Measurements from ENCODE around the gene TAX1BP3. TPM values are rescaled to one million over a fixed set of nuclear protein-coding genes. Genes with fewer than 3 reads are reported as not detected.

The TAX1BP3 gene
- polyA plus RNA-seq, 1 of the 3 experiments (the other 2 are of a cell fraction) = 192 TPM

DNA sequence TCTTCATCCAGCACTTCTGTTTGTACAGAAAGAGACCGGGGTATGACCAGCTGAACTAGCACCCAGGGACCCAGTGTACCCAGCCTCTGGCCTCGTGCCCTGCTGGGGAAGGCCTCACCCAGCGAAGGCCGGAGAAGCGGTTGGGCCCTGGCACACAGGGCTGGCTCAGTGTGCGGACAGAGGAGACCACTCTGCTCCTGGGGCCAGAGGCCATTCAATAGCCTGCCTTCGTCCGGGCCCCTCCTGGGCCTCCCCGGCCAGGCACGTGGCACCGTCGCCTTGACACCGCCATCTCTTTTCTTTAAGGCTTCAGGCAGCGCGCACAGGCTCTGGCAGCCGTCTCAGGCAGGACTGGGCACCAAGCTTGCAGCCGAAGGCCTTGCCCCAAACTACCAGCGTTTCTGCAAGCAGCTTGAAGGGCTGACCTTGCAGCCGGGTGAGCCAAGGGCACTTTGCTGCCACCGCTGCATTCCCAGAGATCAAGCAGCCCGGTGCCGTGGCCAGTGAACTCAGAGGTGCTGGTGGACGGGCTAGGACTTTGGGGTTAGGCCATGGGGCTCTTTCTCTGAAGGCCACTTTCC lies 8.0 kb downstream of the TAX1BP3 start:
- DNase-seq = no peak
- H3K27ac ChIP-seq (ENCODE audit: low read depth in 2 of 2, low read length in 1 of 2) = peak overlapping the region in 1 of 2 experiments; percentile 59; a peak in 1 of 4 replicates
- H3K9ac ChIP-seq = no peak overlapping the region
- CTCF ChIA-PET = interaction anchor here (1.1 kb wide), 1 partner anchor 612 kb away, joined by 3 read pairs; no protein-coding TSS in a partner anchor
- peaks cover 21% of the 10 kb centered on the region for H3F3A ChIP-seq (replicated peaks; ENCODE audit: insufficient read depth)
- H2AFZ ChIP-seq (ENCODE audit: low read depth) = no peak overlapping the region
- peaks cover 11% of the 10 kb centered on the region for H3K79me2 ChIP-seq (ENCODE audit: insufficient read depth)
- H3K4me1 ChIP-seq (ENCODE audit: control insufficient read depth in 1 of 2, insufficient read depth in 2 of 2, low read depth in 1 of 2, low read length in 1 of 2) = peaks cover 0 to 13% of the 10 kb centered on the region in 2 experiments; a peak in 3 of 4 replicates
- whole genome bisulfite sequencing (ENCODE audit: low lambda C conversion rate) = 89% methylated on average over 18 of the region's 23 CpGs
- no peaks in the 10 kb centered on the region for H3K9me2 ChIP-seq
- peaks cover 12 to 29% of the 10 kb centered on the region in 2 experiments for H3K36me3 ChIP-seq (replicated peaks in 1 of 2; ENCODE audit: control insufficient read depth in 1 of 2, insufficient read depth in 2 of 2, low read length in 1 of 2)
- H3K9me3 ChIP-seq = no peaks in the 10 kb centered on the region
- POLR2A ChIA-PET = no interaction called here
- peaks cover 22% of the 10 kb centered on the region for H4K20me1 ChIP-seq (ENCODE audit: insufficient read depth)
- 0 out of 2 replicates have a peak overlapping the region, but pooled peaks have one; percentile 37 for H3K4me2 ChIP-seq
- TF ChIP-seq GABPA (IDR thresholded peaks at IDR 0.05; ENCODE audit: low read depth) (no peak), YY1 (IDR thresholded peaks at IDR 0.05; ENCODE audit: low read depth) (no peak), NFIC (IDR thresholded peaks at IDR 0.05; ENCODE audit: borderline replicate concordance) (no peak), MXI1 (IDR thresholded peaks at IDR 0.05; ENCODE audit: low read depth, low read length) (no peak), MEF2A (IDR thresholded peaks at IDR 0.05; ENCODE audit: borderline replicate concordance, low read depth) (no peak), RXRA (IDR thresholded peaks at IDR 0.05; ENCODE audit: borderline replicate concordance, low read depth) (no peak), TCF12 (IDR thresholded peaks at IDR 0.05) (no peak)
- TF ChIP-seq, protein P1, sequence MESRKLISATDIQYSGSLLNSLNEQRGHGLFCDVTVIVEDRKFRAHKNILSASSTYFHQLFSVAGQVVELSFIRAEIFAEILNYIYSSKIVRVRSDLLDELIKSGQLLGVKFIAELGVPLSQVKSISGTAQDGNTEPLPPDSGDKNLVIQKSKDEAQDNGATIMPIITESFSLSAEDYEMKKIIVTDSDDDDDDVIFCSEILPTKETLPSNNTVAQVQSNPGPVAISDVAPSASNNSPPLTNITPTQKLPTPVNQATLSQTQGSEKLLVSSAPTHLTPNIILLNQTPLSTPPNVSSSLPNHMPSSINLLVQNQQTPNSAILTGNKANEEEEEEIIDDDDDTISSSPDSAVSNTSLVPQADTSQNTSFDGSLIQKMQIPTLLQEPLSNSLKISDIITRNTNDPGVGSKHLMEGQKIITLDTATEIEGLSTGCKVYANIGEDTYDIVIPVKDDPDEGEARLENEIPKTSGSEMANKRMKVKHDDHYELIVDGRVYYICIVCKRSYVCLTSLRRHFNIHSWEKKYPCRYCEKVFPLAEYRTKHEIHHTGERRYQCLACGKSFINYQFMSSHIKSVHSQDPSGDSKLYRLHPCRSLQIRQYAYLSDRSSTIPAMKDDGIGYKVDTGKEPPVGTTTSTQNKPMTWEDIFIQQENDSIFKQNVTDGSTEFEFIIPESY (IDR thresholded peaks at IDR 0.05; ENCODE audit: borderline replicate concordance, low read depth) = no peak
- H3K27me3 ChIP-seq (ENCODE audit: insufficient read depth) = no peaks in the 10 kb centered on the region
- H3K4me3 ChIP-seq (ENCODE audit: low read depth in 2 of 2, low read length in 1 of 2) = no peak overlapping the region

DNA sequence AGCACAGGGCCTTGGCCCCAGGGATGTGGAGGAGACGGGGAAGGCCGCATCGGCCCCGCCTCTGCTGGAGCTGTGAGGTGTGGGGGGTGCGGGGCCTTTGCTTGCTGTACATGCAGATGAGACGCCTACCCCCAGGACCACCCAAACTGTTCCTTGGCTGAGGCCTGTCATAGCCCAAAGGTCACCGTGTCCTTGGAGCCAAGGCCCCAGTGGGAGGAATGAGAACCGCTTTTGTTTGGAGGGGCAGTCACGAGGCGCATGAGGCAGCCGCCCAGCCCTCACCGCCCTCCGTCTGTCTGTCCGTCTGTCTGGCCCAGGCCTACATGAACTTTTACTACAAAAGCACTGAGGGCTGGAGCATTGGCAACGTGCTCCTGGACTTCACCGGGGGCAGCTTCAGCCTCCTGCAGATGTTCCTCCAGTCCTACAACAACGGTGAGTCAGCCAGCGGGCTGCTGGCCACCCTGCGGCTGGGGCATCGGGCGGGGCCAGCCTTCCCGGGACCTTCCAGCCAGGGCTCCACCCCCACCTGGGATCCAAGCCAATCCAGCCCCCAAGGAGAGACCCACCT lies 8.8 kb downstream of the TAX1BP3 start:
- Histone ChIP-seq H3K9me3 (no peaks in the 10 kb centered on the region), H3K27me3 (ENCODE audit: insufficient read depth) (no peaks in the 10 kb centered on the region), H3K9ac (no peak overlapping the region), H3K4me1 (ENCODE audit: control insufficient read depth in 1 of 2, insufficient read depth in 2 of 2, low read depth in 1 of 2, low read length in 1 of 2) (peaks cover 0 to 13% of the 10 kb centered on the region in 2 experiments; a peak in 3 of 4 replicates), H4K20me1 (ENCODE audit: insufficient read depth) (peaks cover 15% of the 10 kb centered on the region), H3F3A (replicated peaks; ENCODE audit: insufficient read depth) (peaks cover 25% of the 10 kb centered on the region), H3K9me2 (no peaks in the 10 kb centered on the region), H3K4me3 (ENCODE audit: low read depth in 2 of 2, low read length in 1 of 2) (no peak overlapping the region), H3K36me3 (replicated peaks in 1 of 2; ENCODE audit: control insufficient read depth in 1 of 2, insufficient read depth in 2 of 2, low read length in 1 of 2) (peaks cover 6 to 25% of the 10 kb centered on the region in 2 experiments), H3K79me2 (ENCODE audit: insufficient read depth) (peaks cover 3% of the 10 kb centered on the region; the same call in 1 of the 2 replicates), H3K4me2 (peak overlapping the region; percentile 37; the same call in 1 of the 2 replicates), H2AFZ (ENCODE audit: low read depth) (no peak overlapping the region), H3K27ac (ENCODE audit: low read depth in 2 of 2, low read length in 1 of 2) (peak overlapping the region; percentile 16 to 59; a peak in 3 of 4 replicates)
- CTCF ChIA-PET = interaction anchor here (1.1 to 1.2 kb wide), 2 partner anchors 11 to 611 kb away, joined by 3 to 4 read pairs; no protein-coding TSS in a partner anchor
- TF ChIP-seq JUND (IDR thresholded peaks at IDR 0.05) (peak; percentile 43), POLR2AphosphoS5 (IDR thresholded peaks at IDR 0.05; ENCODE audit: low read depth, low read length) (no peak; the same call in 1 of the 2 replicates), NFIC (IDR thresholded peaks at IDR 0.05; ENCODE audit: borderline replicate concordance) (peak; percentile 51; the same call in 1 of the 2 replicates), EZH2phosphoT487 (IDR thresholded peaks at IDR 0.05; ENCODE audit: borderline replicate concordance, low read depth) (no peak), FOSL2 (IDR thresholded peaks at IDR 0.05; ENCODE audit: borderline replicate concordance, low read depth) (peak; percentile 77), TCF12 (IDR thresholded peaks at IDR 0.05) (peak; percentile 46; the same call in 1 of the 2 replicates)
- TF ChIP-seq, protein P2, sequence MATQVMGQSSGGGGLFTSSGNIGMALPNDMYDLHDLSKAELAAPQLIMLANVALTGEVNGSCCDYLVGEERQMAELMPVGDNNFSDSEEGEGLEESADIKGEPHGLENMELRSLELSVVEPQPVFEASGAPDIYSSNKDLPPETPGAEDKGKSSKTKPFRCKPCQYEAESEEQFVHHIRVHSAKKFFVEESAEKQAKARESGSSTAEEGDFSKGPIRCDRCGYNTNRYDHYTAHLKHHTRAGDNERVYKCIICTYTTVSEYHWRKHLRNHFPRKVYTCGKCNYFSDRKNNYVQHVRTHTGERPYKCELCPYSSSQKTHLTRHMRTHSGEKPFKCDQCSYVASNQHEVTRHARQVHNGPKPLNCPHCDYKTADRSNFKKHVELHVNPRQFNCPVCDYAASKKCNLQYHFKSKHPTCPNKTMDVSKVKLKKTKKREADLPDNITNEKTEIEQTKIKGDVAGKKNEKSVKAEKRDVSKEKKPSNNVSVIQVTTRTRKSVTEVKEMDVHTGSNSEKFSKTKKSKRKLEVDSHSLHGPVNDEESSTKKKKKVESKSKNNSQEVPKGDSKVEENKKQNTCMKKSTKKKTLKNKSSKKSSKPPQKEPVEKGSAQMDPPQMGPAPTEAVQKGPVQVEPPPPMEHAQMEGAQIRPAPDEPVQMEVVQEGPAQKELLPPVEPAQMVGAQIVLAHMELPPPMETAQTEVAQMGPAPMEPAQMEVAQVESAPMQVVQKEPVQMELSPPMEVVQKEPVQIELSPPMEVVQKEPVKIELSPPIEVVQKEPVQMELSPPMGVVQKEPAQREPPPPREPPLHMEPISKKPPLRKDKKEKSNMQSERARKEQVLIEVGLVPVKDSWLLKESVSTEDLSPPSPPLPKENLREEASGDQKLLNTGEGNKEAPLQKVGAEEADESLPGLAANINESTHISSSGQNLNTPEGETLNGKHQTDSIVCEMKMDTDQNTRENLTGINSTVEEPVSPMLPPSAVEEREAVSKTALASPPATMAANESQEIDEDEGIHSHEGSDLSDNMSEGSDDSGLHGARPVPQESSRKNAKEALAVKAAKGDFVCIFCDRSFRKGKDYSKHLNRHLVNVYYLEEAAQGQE (IDR thresholded peaks at IDR 0.05; ENCODE audit: low read depth, low read length) = 0 out of 2 replicates have a peak, but pooled peaks have one; percentile 14
- TF ChIP-seq, protein P3, sequence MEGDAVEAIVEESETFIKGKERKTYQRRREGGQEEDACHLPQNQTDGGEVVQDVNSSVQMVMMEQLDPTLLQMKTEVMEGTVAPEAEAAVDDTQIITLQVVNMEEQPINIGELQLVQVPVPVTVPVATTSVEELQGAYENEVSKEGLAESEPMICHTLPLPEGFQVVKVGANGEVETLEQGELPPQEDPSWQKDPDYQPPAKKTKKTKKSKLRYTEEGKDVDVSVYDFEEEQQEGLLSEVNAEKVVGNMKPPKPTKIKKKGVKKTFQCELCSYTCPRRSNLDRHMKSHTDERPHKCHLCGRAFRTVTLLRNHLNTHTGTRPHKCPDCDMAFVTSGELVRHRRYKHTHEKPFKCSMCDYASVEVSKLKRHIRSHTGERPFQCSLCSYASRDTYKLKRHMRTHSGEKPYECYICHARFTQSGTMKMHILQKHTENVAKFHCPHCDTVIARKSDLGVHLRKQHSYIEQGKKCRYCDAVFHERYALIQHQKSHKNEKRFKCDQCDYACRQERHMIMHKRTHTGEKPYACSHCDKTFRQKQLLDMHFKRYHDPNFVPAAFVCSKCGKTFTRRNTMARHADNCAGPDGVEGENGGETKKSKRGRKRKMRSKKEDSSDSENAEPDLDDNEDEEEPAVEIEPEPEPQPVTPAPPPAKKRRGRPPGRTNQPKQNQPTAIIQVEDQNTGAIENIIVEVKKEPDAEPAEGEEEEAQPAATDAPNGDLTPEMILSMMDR (IDR thresholded peaks at IDR 0.05) = 0 out of 2 replicates have a peak, but pooled peaks have one; percentile 5
- TF ChIP-seq, protein P4, sequence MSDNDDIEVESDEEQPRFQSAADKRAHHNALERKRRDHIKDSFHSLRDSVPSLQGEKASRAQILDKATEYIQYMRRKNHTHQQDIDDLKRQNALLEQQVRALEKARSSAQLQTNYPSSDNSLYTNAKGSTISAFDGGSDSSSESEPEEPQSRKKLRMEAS (IDR thresholded peaks at IDR 0.05; ENCODE audit: low read depth) = peak; percentile 67
- TF ChIP-seq, protein P5, sequence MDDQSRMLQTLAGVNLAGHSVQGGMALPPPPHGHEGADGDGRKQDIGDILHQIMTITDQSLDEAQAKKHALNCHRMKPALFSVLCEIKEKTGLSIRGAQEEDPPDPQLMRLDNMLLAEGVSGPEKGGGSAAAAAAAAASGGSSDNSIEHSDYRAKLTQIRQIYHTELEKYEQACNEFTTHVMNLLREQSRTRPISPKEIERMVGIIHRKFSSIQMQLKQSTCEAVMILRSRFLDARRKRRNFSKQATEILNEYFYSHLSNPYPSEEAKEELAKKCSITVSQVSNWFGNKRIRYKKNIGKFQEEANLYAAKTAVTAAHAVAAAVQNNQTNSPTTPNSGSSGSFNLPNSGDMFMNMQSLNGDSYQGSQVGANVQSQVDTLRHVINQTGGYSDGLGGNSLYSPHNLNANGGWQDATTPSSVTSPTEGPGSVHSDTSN (IDR thresholded peaks at IDR 0.05) = peak; percentile 15; the same call in 1 of the 2 replicates
- WGBS (ENCODE audit: low lambda C conversion rate) = 70% methylated on average over 21 of the region's 22 CpGs
- no peak for DNase-seq
- POLR2A ChIA-PET = no interaction called here
